IMR-90 (cell line): ENCODE results near the gene GPC5. TPM values are rescaled to one million over a fixed set of nuclear protein-coding genes. Genes with fewer than 3 reads are reported as not detected.

Source experiments
- ATAC-seq: fragments of 200-7000 bp; cut with Tn5 transposase; 2 replicates; pipeline ENCODE4 v1.9.1; 2020; ENCODE audit warnings: low read depth, mild to moderate bottlenecking, moderate library complexity
- BruUV-seq: library from RNA; stranded (reverse); fragments of 400-500 nt; replicated peaks from 2 replicates; lab custom pipeline; 2021; lab: Mats Ljungman, UMichigan
- CTCF ChIA-PET: fragments of 300-600 bp; formaldehyde crosslinking; extraction: SDS; loops from one replicate; lab custom pipeline; 2021; ENCODE audit warnings: antibody characterized with exemption; lab: Yijun Ruan, JAX
- POLR2A ChIA-PET: fragments of 300-600 bp; sonication (Branson Sonifier 250); formaldehyde crosslinking; loops from one replicate; lab custom pipeline; 2022; ENCODE audit warnings: antibody characterized with exemption; ENCODE audit not compliant: unreplicated experiment; lab: Charles Lee
- DNase-seq: peaks from one replicate; pipeline ENCODE4 v3.0.0; 2013
- H2AFZ ChIP-seq: replicated peaks from 2 replicates; pipeline ENCODE3; 2013; ENCODE audit warnings: low read length, mild to moderate bottlenecking; ENCODE audit not compliant: poor library complexity
- H2AK5ac ChIP-seq: 2 replicates; pipeline ENCODE4 v1.6.1; 2013; ENCODE audit warnings: low read depth, low read length, inconsistent platforms
- H2AK9ac ChIP-seq: replicated peaks from 2 replicates; pipeline ENCODE3; 2013; ENCODE audit warnings: mild to moderate bottlenecking, low read depth, low read length, moderate library complexity; ENCODE audit not compliant: poor library complexity
- H2BK120ac ChIP-seq: 2 replicates; pipeline ENCODE4 v1.6.1; 2013; ENCODE audit warnings: low read depth, low read length, inconsistent platforms
- H2BK15ac ChIP-seq: 3 replicates; pipeline ENCODE4 v1.6.1; 2013; ENCODE audit warnings: low read depth, low read length, inconsistent platforms
- H2BK20ac ChIP-seq: 2 replicates; pipeline ENCODE4 v1.6.1; 2013; ENCODE audit warnings: low read depth, mild to moderate bottlenecking, inconsistent platforms, low read length, moderate library complexity
- H2BK5ac ChIP-seq: 2 replicates; pipeline ENCODE4 v1.6.1; 2013; ENCODE audit warnings: mild to moderate bottlenecking, low read depth, low read length, inconsistent platforms; ENCODE audit not compliant: poor library complexity, severe bottlenecking
- H3K14ac ChIP-seq: replicated peaks from 2 replicates; pipeline ENCODE4 v1.6.1; 2013; ENCODE audit warnings: low read depth, low read length, inconsistent platforms
- H3K18ac ChIP-seq: 2 replicates; pipeline ENCODE4 v1.6.1; 2013; ENCODE audit warnings: low read depth, low read length, control low read depth
- H3K23ac ChIP-seq: 2 replicates; pipeline ENCODE4 v1.6.1; 2013; ENCODE audit warnings: low read depth, low read length, inconsistent platforms
- H3K27ac ChIP-seq: 2 replicates; pipeline ENCODE4 v1.5.1; 2013; ENCODE audit warnings: mild to moderate bottlenecking, control low read depth, low read length; ENCODE audit not compliant: insufficient read depth
- H3K27me3 ChIP-seq: 2 replicates; pipeline ENCODE4 v1.6.1; 2013; ENCODE audit warnings: low read length; ENCODE audit not compliant: control insufficient read depth, insufficient read depth
- H3K36me3 ChIP-seq: 2 replicates; pipeline ENCODE4 v1.6.1; 2013; ENCODE audit warnings: low read length, mixed read lengths; ENCODE audit not compliant: control insufficient read depth, insufficient read depth
- H3K4ac ChIP-seq: 2 replicates; pipeline ENCODE4 v1.6.1; 2013; ENCODE audit warnings: low read depth, low read length, inconsistent platforms
- H3K4me1 ChIP-seq: 2 replicates; pipeline ENCODE4 v1.6.1; 2013; ENCODE audit warnings: low read length, mixed read lengths; ENCODE audit not compliant: control insufficient read depth, insufficient read depth
- H3K4me2 ChIP-seq: 2 replicates; pipeline ENCODE4 v1.6.1; 2013; ENCODE audit warnings: low read depth, mild to moderate bottlenecking, control low read depth, low read length, moderate library complexity
- H3K4me3 ChIP-seq: 2 replicates; pipeline ENCODE4 v1.5.1; 2013; ENCODE audit warnings: low read depth, mild to moderate bottlenecking, control low read depth, low read length, moderate library complexity; ENCODE audit not compliant: insufficient read depth
- H3K56ac ChIP-seq: 2 replicates; pipeline ENCODE4 v1.6.1; 2013; ENCODE audit warnings: low read length, inconsistent platforms; ENCODE audit not compliant: insufficient read depth; ENCODE audit errors: extremely low read depth
- H3K79me1 ChIP-seq, 2 experiments: 2 replicates each; pipeline ENCODE4 v1.6.1; 2013; ENCODE audit warnings: low read length in 2 of 2, inconsistent platforms in 1 of 2, low read depth in 1 of 2
- H3K9ac ChIP-seq: 2 replicates; pipeline ENCODE4 v1.6.1; 2013; ENCODE audit warnings: low read depth, low read length, control low read depth
- H3K9me1 ChIP-seq: 2 replicates; pipeline ENCODE4 v1.6.1; 2013; ENCODE audit warnings: low read length, inconsistent platforms; ENCODE audit not compliant: insufficient read depth
- H3K9me3 ChIP-seq: 2 replicates; pipeline ENCODE4 v1.6.1; 2013; ENCODE audit warnings: low read length; ENCODE audit not compliant: control insufficient read depth, insufficient read depth
- H4K20me1 ChIP-seq: 2 replicates; pipeline ENCODE4 v1.6.1; 2013; ENCODE audit warnings: low read length, inconsistent platforms; ENCODE audit not compliant: insufficient read depth
- H4K5ac ChIP-seq: 2 replicates; pipeline ENCODE4 v1.6.1; 2013; ENCODE audit warnings: mild to moderate bottlenecking, low read depth, low read length, control low read depth
- H4K8ac ChIP-seq, 2 experiments: 2 replicates each; pipeline ENCODE4 v1.6.1; 2013; ENCODE audit warnings: low read depth in 2 of 2, low read length in 2 of 2, control low read depth in 1 of 2, inconsistent platforms in 1 of 2
- H4K91ac ChIP-seq: 2 replicates; pipeline ENCODE4 v1.6.1; 2013; ENCODE audit warnings: low read depth, low read length, inconsistent platforms; ENCODE audit not compliant: insufficient read depth
- BHLHE40 ChIP-seq: fragments of 150-350 bp; IDR thresholded peaks from 2 replicates; pipeline ENCODE4 v1.6.1; 2016; ENCODE audit warnings: mild to moderate bottlenecking, low read depth, low read length
- CEBPB ChIP-seq: IDR thresholded peaks from 2 replicates; pipeline ENCODE4 v1.6.1; 2012; ENCODE audit warnings: low read depth, low read length, improper control_type of control experiment
- CHD1 ChIP-seq: IDR thresholded peaks from 2 replicates; pipeline ENCODE4 v1.6.1; 2012; ENCODE audit warnings: low read depth, low read length, improper control_type of control experiment
- CTCF ChIP-seq: conservative IDR thresholded peaks from 2 replicates; pipeline ENCODE4 v1.5.1; 2012; ENCODE audit warnings: mild to moderate bottlenecking, low read depth, low read length, improper control_type of control experiment
- ELK1 ChIP-seq: fragments of 150-350 bp; IDR thresholded peaks from 2 replicates; pipeline ENCODE4 v1.6.1; 2016; ENCODE audit warnings: low read depth, mild to moderate bottlenecking, low read length, moderate library complexity, borderline replicate concordance
- FOS ChIP-seq: fragments of 150-350 bp; IDR thresholded peaks from 2 replicates; pipeline ENCODE4 v1.6.1; 2016; ENCODE audit warnings: low read depth, low read length
- MAFK ChIP-seq: IDR thresholded peaks from 2 replicates; pipeline ENCODE4 v1.6.1; 2012; ENCODE audit warnings: low read depth, low read length, improper control_type of control experiment
- MAZ ChIP-seq: IDR thresholded peaks from 2 replicates; pipeline ENCODE4 v1.6.1; 2012; ENCODE audit warnings: low read depth, mild to moderate bottlenecking, low read length, improper control_type of control experiment, moderate library complexity, borderline replicate concordance
- MXI1 ChIP-seq: IDR thresholded peaks from 2 replicates; pipeline ENCODE4 v1.6.1; 2012; ENCODE audit warnings: low read depth, mild to moderate bottlenecking, low read length, moderate library complexity, borderline replicate concordance
- NFE2L2 ChIP-seq: fragments of 150-350 bp; IDR thresholded peaks from 2 replicates; pipeline ENCODE4 v1.6.1; 2016; ENCODE audit warnings: low read depth, mild to moderate bottlenecking, low read length
- POLR2A ChIP-seq: IDR thresholded peaks from 2 replicates; pipeline ENCODE4 v1.6.1; 2012; ENCODE audit warnings: mild to moderate bottlenecking, low read depth, low read length
- RAD21 ChIP-seq: IDR thresholded peaks from 2 replicates; pipeline ENCODE4 v1.6.1; 2012; ENCODE audit warnings: low read length, improper control_type of control experiment
- RCOR1 ChIP-seq: IDR thresholded peaks from 2 replicates; pipeline ENCODE4 v1.6.1; 2012; ENCODE audit warnings: mild to moderate bottlenecking, low read length, improper control_type of control experiment; ENCODE audit not compliant: insufficient replicate concordance
- RFX5 ChIP-seq: IDR thresholded peaks from 2 replicates; pipeline ENCODE4 v1.8.0; 2012; ENCODE audit warnings: low read depth, mild to moderate bottlenecking, low read length, moderate library complexity
- SMC3 ChIP-seq: fragments of 150-350 bp; IDR thresholded peaks from 2 replicates; pipeline ENCODE4 v1.6.1; 2016; ENCODE audit warnings: low read depth, mild to moderate bottlenecking, antibody characterized with exemption, low read length, moderate library complexity
- USF2 ChIP-seq: fragments of 150-350 bp; IDR thresholded peaks from 2 replicates; pipeline ENCODE4 v1.6.1; 2017; ENCODE audit warnings: mild to moderate bottlenecking, antibody characterized with exemption, low read length, low read depth
- WGBS, 2 experiments: methylation state at CpG; one replicate each; pipeline versions ENCODE4 v1.1.5 to v1.1.7; 2013; ENCODE audit warnings: missing lambda C conversion rate in 2 of 2; ENCODE audit not compliant: insufficient read length in 1 of 2; ENCODE audit errors: extremely low coverage in 2 of 2; 5-methylcytosine and 5-hydroxymethylcytosine counted together
- dilution Hi-C: fragments of 300-500 bp; cut with HindIII; formaldehyde crosslinking; loops from one replicate; pipeline ENCODE4 v1.14.3; 2018; ENCODE audit warnings: low sequenced_read_pairs; ENCODE audit not compliant: unreplicated experiment
- in situ Hi-C: fragments of 300-500 bp; cut with MboI; formaldehyde crosslinking; loops from 3 replicates; pipeline ENCODE4 v1.14.3; 2019; ENCODE audit warnings: low sequenced_read_pairs, inconsistent platforms, mixed read lengths
- intact Hi-C: fragments of 100-400 bp; cut with micrococcal nuclease; formaldehyde crosslinking; loops from 2 replicates; pipeline ENCODE4 v1.10.0; 2022
- polyA plus RNA-seq, 3 experiments: library from polyadenylated mRNA; depleted of rRNA; stranded (reverse); fragments of >200 nt; gene quantifications; 2 replicates each; pipeline ENCODE4 v1.2.3, GENCODE V29; 2012; ENCODE audit warnings: low replicate concordance in 1 of 3
- total RNA-seq: library from RNA; depleted of rRNA; stranded (reverse); fragments of >200 nt; gene quantifications from 2 replicates; pipeline ENCODE4 v1.2.3, GENCODE V29; 2012

The GPC5 gene
- total and polyA plus RNA-seq, 2 of the 4 experiments (the other 2 are of a cell fraction), result 0.94 to 1.8 TPM

GRCh38 chr13:92029641-92030040 is 631.2 kb downstream of the GPC5 start:
- no peak overlapping the region for H2AFZ ChIP-seq
- no peak overlapping the region for H2AK9ac ChIP-seq
- ATAC-seq (no peak), DNase-seq (no peak)
- H3K4me2 ChIP-seq, result no peak overlapping the region
- no peak overlapping the region for H3K23ac ChIP-seq
- dilution Hi-C loops, result no loop called here
- no peak overlapping the region for H3K4me3 ChIP-seq
- no peak overlapping the region for H2BK120ac ChIP-seq
- H3K4me1 ChIP-seq, result no peaks in the 10 kb centered on the region
- no peak overlapping the region for H3K4ac ChIP-seq
- no peak overlapping the region for H4K8ac ChIP-seq
- BruUV-seq, result no TSS peak
- H3K79me1 ChIP-seq, result no peaks in the 10 kb centered on the region
- H2AK5ac ChIP-seq, result no peak overlapping the region
- H4K91ac ChIP-seq, result no peak overlapping the region
- ChIA-PET CTCF (no interaction called here), POLR2A (no interaction called here)
- TF ChIP-seq USF2, result no peak
- TF ChIP-seq BHLHE40, result no peak
- TF ChIP-seq RCOR1, result no peak
- TF ChIP-seq MXI1, result no peak
- TF ChIP-seq ELK1, result no peak
- TF ChIP-seq CHD1, result no peak
- no peak for TF ChIP-seq POLR2A
- TF ChIP-seq RAD21, result no peak
- no peak for TF ChIP-seq RFX5
- TF ChIP-seq SMC3, result no peak
- TF ChIP-seq MAFK, result no peak
- no peak for TF ChIP-seq CEBPB
- TF ChIP-seq NFE2L2, result no peak
- no peak for TF ChIP-seq CTCF
- no peak for TF ChIP-seq FOS
- TF ChIP-seq MAZ, result no peak
- no peak overlapping the region for H3K18ac ChIP-seq
- in situ Hi-C loops, result no loop called here
- H4K20me1 ChIP-seq, result no peaks in the 10 kb centered on the region
- no peak overlapping the region for H3K14ac ChIP-seq
- H2BK20ac ChIP-seq, result no peak overlapping the region
- H2BK5ac ChIP-seq, result no peak overlapping the region
- H4K5ac ChIP-seq, result no peak overlapping the region
- no peak overlapping the region for H3K9ac ChIP-seq
- H2BK15ac ChIP-seq, result no peak overlapping the region
- intact Hi-C loops, result no loop called here
- H3K36me3 ChIP-seq, result no peaks in the 10 kb centered on the region
- no peak overlapping the region for H3K56ac ChIP-seq
- WGBS, 2 experiments, result no CpG with 5 or more reads among the region's 4 CpGs
- H3K9me1 ChIP-seq, result no peaks in the 10 kb centered on the region
- no peaks in the 10 kb centered on the region; the same call in 1 of the 2 replicates for H3K9me3 ChIP-seq
- H3K27me3 ChIP-seq, result no peaks in the 10 kb centered on the region
- no peak overlapping the region for H3K27ac ChIP-seq
